ENCODE results near the gene KMT5C. TPM values are rescaled to one million over a fixed set of nuclear protein-coding genes. Genes with fewer than 3 reads are reported as not detected.

Gene KMT5C
- total and polyA plus RNA-seq, 10 of the 15 experiments (the other 5 are each of a cell fraction or from before 2014, with no cell fraction given): 0.20 to 15.8 (median 4.3) TPM; not detected in 1

GRCh38 chr19:55365245-55365644 lies 25.6 kb downstream of the KMT5C start (continued):
- no peak for TF ChIP-seq E4F1 (IDR thresholded peaks at IDR 0.05; ENCODE audit: borderline replicate concordance, partially characterized antibody)
- TF ChIP-seq NKRF (conservative IDR thresholded peaks at IDR 0.05): no peak
- no peak for TF ChIP-seq STAT3 (IDR thresholded peaks at IDR 0.05; ENCODE audit: low read depth, low read length)
- TF ChIP-seq TCF3 (IDR thresholded peaks at IDR 0.05; ENCODE audit: borderline replicate concordance, insufficient read depth, low read depth, low read length): no peak
- no peak for TF ChIP-seq RELB (IDR thresholded peaks at IDR 0.05; ENCODE audit: low read depth)
- TF ChIP-seq BHLHE40 (IDR thresholded peaks at IDR 0.05; ENCODE audit: borderline replicate concordance in 1 of 2, low read depth in 2 of 2, low read length in 1 of 2): no peak
- TF ChIP-seq BACH1 (IDR thresholded peaks at IDR 0.05; ENCODE audit: borderline replicate concordance): no peak
- TF ChIP-seq ZNF207 (IDR thresholded peaks at IDR 0.05; ENCODE audit: borderline replicate concordance): no peak
- no peak for TF ChIP-seq RFX5 (IDR thresholded peaks at IDR 0.05; ENCODE audit: low read depth, low read length)
- no peak for TF ChIP-seq MAX (IDR thresholded peaks at IDR 0.05; ENCODE audit: low read depth, low read length)
- no peak for TF ChIP-seq MLLT1 (IDR thresholded peaks at IDR 0.05)
- TF ChIP-seq MEF2A (IDR thresholded peaks at IDR 0.05; ENCODE audit: insufficient read depth, low read depth, low read length): no peak
- no peak for TF ChIP-seq EP300 (IDR thresholded peaks at IDR 0.05; ENCODE audit: borderline replicate concordance in 1 of 2, control insufficient read depth in 1 of 2, low read depth in 2 of 2, low read length in 2 of 2)
